ENCODE results near the gene HECW1. TPM values are rescaled to one million over a fixed set of nuclear protein-coding genes. Genes with fewer than 3 reads are reported as not detected.
"Not testable (repeated sequence)": the region's sequence is repeated elsewhere in the genome, so short reads cannot be mapped to it uniquely, and the experiment has no call there.

Gene HECW1
- total RNA-seq, 1 donor, result 2.9 TPM

GRCh38 chr7:43481902-43482678, 369.6 kb downstream of the HECW1 start:
- Histone ChIP-seq H3K4me1 (ENCODE audit: insufficient read depth, low read length) (peaks cover 18% of the 10 kb centered on the region), H3K36me3 (ENCODE audit: insufficient read depth, low read length) (no peaks in the 10 kb centered on the region), H3K9me3 (ENCODE audit: low read depth, low read length) (no peaks in the 10 kb centered on the region), H3K27ac (ENCODE audit: low read depth, low read length) (peak overlapping the region; percentile 44), H3K27me3 (ENCODE audit: insufficient read depth, low read length) (no peaks in the 10 kb centered on the region), H3K79me2 (ENCODE audit: insufficient read depth, low read length) (no peaks in the 10 kb centered on the region), H3K4me3 (ENCODE audit: insufficient read depth, low read length) (peak overlapping the region; percentile 23), H2AFZ (ENCODE audit: low read length) (no peak overlapping the region), H3K4me2 (ENCODE audit: insufficient read depth, low read length) (peak overlapping the region; percentile 62), H4K20me1 (ENCODE audit: insufficient read depth, low read length) (no peaks in the 10 kb centered on the region)
- DNase-seq (ENCODE audit: insufficient read length, low spot score, missing footprints), result peak; percentile 64
- no peak for TF ChIP-seq CTCF (IDR thresholded peaks at IDR 0.05; ENCODE audit: extremely low read depth, low read depth, low read length)

GRCh38 chr7:43482679-43483252, 370.3 kb downstream of the HECW1 start:
- no peak overlapping the region for H2AFZ ChIP-seq (ENCODE audit: low read length)
- H3K4me1 ChIP-seq (ENCODE audit: insufficient read depth, low read length), result peaks cover 18% of the 10 kb centered on the region
- no peaks in the 10 kb centered on the region for H4K20me1 ChIP-seq (ENCODE audit: insufficient read depth, low read length)
- H3K79me2 ChIP-seq (ENCODE audit: insufficient read depth, low read length), result no peaks in the 10 kb centered on the region
- H3K27me3 ChIP-seq (ENCODE audit: insufficient read depth, low read length), result no peaks in the 10 kb centered on the region
- no peak for TF ChIP-seq CTCF (IDR thresholded peaks at IDR 0.05; ENCODE audit: extremely low read depth, low read depth, low read length)
- H3K27ac ChIP-seq (ENCODE audit: low read depth, low read length), result no peak overlapping the region
- peak overlapping the region; percentile 62 for H3K4me2 ChIP-seq (ENCODE audit: insufficient read depth, low read length)
- H3K36me3 ChIP-seq (ENCODE audit: insufficient read depth, low read length), result no peaks in the 10 kb centered on the region
- H3K9me3 ChIP-seq (ENCODE audit: low read depth, low read length), result no peaks in the 10 kb centered on the region
- H3K4me3 ChIP-seq (ENCODE audit: insufficient read depth, low read length), result no peak overlapping the region
- peak; percentile 54 for DNase-seq (ENCODE audit: insufficient read length, low spot score, missing footprints)

DNA sequence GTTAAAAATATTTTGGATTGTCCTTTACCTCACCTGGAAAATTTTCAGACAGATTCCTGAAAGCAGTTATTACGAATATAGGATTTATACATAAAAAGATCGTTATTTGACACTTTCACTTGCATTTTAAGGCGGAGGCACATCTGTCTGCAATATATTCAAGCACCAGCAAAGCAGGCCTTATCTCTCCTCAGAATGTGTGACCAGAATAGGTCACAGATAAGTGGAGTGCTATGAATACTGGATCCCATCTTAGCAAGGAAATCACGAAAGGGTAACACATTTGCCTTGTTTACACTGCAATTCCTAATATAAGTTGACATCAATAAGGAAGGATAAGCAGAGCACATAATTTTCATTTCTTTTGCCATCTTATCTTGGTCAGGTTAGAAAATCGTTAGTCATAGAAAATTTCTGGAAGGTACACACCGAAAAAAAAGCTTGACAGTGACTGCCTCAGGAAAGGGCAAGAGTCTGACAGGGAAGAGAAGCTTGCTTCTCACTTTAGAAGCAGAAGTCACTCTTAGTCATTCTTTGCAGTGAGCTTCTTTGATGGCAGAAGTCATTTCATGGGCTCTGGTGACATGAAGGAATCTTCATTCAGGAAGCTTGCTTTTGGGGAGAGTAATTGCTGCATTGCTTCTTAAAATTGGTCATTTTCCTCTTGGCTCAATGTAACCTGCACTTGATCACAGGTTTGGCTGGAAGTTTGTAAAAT, 372.4 kb downstream of the HECW1 start:
- H3K4me3 ChIP-seq (ENCODE audit: insufficient read depth, low read length), result no peak overlapping the region
- no peak for DNase-seq (ENCODE audit: insufficient read length, low spot score, missing footprints)
- no peaks in the 10 kb centered on the region for H3K79me2 ChIP-seq (ENCODE audit: insufficient read depth, low read length)
- H4K20me1 ChIP-seq (ENCODE audit: insufficient read depth, low read length), result no peaks in the 10 kb centered on the region
- no peak overlapping the region for H3K4me2 ChIP-seq (ENCODE audit: insufficient read depth, low read length)
- H3K4me1 ChIP-seq (ENCODE audit: insufficient read depth, low read length), result peaks cover 24% of the 10 kb centered on the region
- H2AFZ ChIP-seq (ENCODE audit: low read length), result no peak overlapping the region
- peaks cover 4% of the 10 kb centered on the region for H3K27me3 ChIP-seq (ENCODE audit: insufficient read depth, low read length)
- TF ChIP-seq CTCF (IDR thresholded peaks at IDR 0.05; ENCODE audit: extremely low read depth, low read depth, low read length), result no peak
- no peaks in the 10 kb centered on the region for H3K36me3 ChIP-seq (ENCODE audit: insufficient read depth, low read length)
- no peak overlapping the region for H3K27ac ChIP-seq (ENCODE audit: low read depth, low read length)
- no peaks in the 10 kb centered on the region for H3K9me3 ChIP-seq (ENCODE audit: low read depth, low read length)

- no peak for TF ChIP-seq CTCF (IDR thresholded peaks at IDR 0.05; ENCODE audit: extremely low read depth, low read depth, low read length)
- peaks cover 6% of the 10 kb centered on the region for H3K27me3 ChIP-seq (ENCODE audit: insufficient read depth, low read length)
- H3K4me2 ChIP-seq (ENCODE audit: insufficient read depth, low read length), result no peak overlapping the region
- no peak overlapping the region for H3K4me3 ChIP-seq (ENCODE audit: insufficient read depth, low read length)
- no peak overlapping the region for H3K27ac ChIP-seq (ENCODE audit: low read depth, low read length)
- H4K20me1 ChIP-seq (ENCODE audit: insufficient read depth, low read length), result no peaks in the 10 kb centered on the region
- H3K9me3 ChIP-seq (ENCODE audit: low read depth, low read length), result no peaks in the 10 kb centered on the region
- no peak overlapping the region for H2AFZ ChIP-seq (ENCODE audit: low read length)
- no peak for DNase-seq (ENCODE audit: insufficient read length, low spot score, missing footprints)
- H3K4me1 ChIP-seq (ENCODE audit: insufficient read depth, low read length), result peaks cover 24% of the 10 kb centered on the region
- H3K79me2 ChIP-seq (ENCODE audit: insufficient read depth, low read length), result no peaks in the 10 kb centered on the region
- no peaks in the 10 kb centered on the region for H3K36me3 ChIP-seq (ENCODE audit: insufficient read depth, low read length)
These were observed 373.1 kb downstream of the HECW1 start for GRCh38 chr7:43485580-43485979.

DNA sequence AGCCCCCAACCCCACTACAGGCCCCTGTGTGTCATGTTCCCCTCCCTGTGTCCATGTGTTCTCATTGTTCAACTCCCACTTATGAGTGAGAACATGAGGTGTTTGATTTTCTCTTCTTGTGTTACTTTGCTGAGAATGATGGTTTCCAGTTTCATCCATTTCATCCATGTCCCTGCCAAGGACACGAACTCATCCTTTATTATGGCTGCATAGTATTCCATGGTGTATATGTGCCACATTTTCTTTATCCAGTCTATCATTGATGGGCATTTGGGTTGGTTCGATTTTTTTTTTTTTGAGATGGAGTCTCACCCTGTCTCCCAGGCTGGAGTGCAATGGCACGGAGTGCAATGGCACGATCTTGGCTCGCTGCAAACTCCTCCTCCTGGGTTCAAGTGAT, 373.6 kb downstream of the HECW1 start:
- not testable (repeated sequence) for H3K9me3 ChIP-seq (ENCODE audit: low read depth, low read length)
- peaks cover 21% of the 10 kb centered on the region for H3K4me1 ChIP-seq (ENCODE audit: insufficient read depth, low read length)

More for the DNA sequence above, 373.6 kb downstream of the HECW1 start:
- H3K4me3 ChIP-seq (ENCODE audit: insufficient read depth, low read length); H3K27me3 ChIP-seq (ENCODE audit: insufficient read depth, low read length); H3K36me3 ChIP-seq (ENCODE audit: insufficient read depth, low read length); H3K79me2 ChIP-seq (ENCODE audit: insufficient read depth, low read length); DNase-seq (ENCODE audit: insufficient read length, low spot score, missing footprints); H3K4me2 ChIP-seq (ENCODE audit: insufficient read depth, low read length); H2AFZ ChIP-seq (ENCODE audit: low read length); H3K27ac ChIP-seq (ENCODE audit: low read depth, low read length); H4K20me1 ChIP-seq (ENCODE audit: insufficient read depth, low read length): not testable (repeated sequence)
